Fibroblast of mammary gland (primary cell): ENCODE measurements around the gene SOCS2.

Source experiments
- DNase-seq: peaks from one replicate; pipeline ENCODE4 v3.0.0-alpha.2; 2010; ENCODE audit warnings: low read depth
- H3K4me3 ChIP-seq: 2 replicates; pipeline ENCODE4 v1.5.1; 2011; ENCODE audit warnings: low read depth, mild to moderate bottlenecking, low read length, moderate library complexity; ENCODE audit not compliant: control insufficient read depth
- TF ChIP-seq, protein P1 (sequence below): conservative IDR thresholded peaks from 2 replicates; pipeline ENCODE4 v1.5.1; 2011; ENCODE audit warnings: low read depth, low read length, inconsistent platforms; ENCODE audit not compliant: control insufficient read depth, insufficient read depth

Gene SOCS2

DNA sequence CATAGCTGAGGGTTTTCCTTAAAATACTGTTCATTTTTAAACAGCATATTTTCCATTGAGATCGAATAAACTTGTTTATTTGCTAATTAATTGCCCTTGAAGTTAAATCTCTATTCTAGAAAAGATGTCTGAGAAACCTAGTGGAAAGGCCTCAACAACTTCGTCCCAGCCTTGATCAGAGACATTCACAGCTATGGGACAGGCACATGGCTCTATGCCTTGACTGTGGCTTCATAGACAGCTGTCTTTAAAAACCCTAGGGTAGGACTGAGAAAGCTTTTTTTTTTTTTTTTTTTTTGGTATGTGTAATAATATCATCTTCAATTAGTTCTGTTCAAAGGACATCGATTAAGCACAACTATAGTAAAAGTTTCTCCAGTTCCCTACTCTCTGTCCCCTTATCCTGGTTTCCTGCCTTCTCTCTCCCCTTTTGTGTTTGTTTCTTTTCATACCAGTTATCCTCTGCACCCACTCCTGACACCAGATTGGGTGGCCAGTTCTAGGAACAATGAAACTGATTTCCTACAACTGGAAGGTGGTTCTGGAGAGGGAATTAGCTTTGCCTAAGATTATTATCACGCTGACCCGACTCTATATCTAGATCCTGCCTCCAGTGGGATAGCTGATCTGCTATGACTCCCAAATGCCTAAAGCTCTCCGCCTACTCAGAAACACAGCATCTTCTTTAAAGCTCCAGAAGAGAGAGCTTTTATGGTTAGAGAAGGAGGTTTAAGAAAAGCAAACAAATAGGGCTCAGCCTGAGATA is 20.3 kb downstream of the SOCS2 start:
- DNase-seq = no peak
- TF ChIP-seq, protein P1, sequence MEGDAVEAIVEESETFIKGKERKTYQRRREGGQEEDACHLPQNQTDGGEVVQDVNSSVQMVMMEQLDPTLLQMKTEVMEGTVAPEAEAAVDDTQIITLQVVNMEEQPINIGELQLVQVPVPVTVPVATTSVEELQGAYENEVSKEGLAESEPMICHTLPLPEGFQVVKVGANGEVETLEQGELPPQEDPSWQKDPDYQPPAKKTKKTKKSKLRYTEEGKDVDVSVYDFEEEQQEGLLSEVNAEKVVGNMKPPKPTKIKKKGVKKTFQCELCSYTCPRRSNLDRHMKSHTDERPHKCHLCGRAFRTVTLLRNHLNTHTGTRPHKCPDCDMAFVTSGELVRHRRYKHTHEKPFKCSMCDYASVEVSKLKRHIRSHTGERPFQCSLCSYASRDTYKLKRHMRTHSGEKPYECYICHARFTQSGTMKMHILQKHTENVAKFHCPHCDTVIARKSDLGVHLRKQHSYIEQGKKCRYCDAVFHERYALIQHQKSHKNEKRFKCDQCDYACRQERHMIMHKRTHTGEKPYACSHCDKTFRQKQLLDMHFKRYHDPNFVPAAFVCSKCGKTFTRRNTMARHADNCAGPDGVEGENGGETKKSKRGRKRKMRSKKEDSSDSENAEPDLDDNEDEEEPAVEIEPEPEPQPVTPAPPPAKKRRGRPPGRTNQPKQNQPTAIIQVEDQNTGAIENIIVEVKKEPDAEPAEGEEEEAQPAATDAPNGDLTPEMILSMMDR = no peak
- H3K4me3 ChIP-seq = no peak overlapping the region

DNA sequence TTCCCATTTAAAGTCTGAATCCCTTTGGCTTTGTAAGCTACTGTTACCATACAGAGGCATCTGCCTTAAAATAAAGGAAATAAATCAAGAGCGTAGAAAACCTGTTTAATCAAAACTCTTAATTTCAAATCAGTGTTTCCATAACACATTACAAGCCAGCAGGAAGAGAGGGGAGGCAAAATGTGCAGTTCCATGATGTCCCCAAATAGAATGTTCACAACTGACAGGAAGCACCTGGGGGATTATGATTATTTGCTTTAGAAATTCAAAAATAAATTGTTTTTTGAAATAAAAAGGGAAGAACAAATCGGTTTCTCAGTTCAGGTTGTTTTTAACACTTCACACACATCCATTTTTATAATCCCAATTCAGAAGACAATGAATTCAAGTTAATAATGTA is 21.4 kb downstream of the SOCS2 start:
- TF ChIP-seq, protein P1 = no peak
- no peak overlapping the region for H3K4me3 ChIP-seq
- no peak for DNase-seq

DNA sequence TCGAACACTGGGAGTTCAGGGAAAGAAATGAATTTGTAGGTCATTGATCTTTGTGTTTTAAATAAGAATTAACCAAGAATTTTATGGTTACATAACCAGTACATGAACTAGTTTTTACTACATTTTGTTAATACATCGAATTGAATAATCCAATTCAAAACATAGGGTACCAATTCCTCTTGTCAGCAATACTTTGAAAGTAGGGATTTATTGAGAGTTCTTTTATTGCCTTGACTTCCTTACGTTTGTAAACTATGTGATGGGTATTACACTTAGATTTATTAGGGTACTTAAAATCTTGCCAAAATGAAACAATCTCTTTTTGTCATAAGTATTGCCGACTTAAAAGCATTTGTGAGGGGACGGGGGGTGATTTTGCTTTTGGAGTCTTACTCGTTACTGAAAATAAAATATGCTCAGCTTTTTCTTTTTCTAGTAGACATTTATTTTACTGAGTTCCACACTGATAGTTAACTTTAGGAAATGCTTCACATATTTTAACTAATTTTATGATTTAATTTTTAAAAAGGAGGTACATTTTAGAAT is 22.4 kb downstream of the SOCS2 start:
- no peak for DNase-seq
- TF ChIP-seq, protein P1 = no peak
- no peak overlapping the region for H3K4me3 ChIP-seq

DNA sequence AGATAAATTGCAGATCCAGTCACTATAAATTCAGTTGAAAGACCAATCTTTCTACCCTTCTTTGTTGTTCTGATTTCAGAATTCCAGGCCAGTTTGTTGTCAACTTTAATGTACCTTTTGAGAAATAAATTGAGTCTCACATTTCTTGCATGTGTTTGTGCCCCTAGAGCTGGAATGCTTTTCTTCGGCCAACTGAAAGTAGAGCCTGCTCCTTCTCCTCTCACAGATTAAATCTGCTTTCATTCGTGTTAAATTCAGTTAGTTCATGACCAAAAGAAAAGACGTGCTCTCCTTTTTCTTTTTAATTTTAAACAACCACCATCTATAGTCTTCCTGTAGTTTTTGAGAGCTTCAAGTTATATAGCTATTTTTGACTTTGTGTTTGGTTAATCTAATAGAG is 22.9 kb downstream of the SOCS2 start:
- H3K4me3 ChIP-seq = no peak overlapping the region
- TF ChIP-seq, protein P1 = no peak
- no peak for DNase-seq

DNA sequence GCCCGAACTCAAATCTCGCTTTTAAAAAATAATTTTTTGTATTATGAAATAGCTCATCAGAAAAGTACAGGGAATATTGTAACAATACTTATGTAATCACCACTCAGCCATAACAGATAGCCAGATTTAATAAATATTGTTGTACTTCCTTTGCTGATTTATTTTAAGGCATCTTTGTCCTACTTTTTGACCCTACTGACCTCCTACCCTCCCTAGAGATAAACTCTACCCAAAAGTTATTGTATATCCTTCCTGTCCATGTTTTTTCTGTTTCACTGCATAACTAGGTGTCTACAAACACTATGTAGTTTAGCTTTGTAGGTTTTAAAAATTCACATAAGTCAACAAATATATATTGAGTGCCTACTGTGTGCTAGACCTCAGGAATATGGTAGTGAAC is 25.1 kb downstream of the SOCS2 start:
- H3K4me3 ChIP-seq = no peak overlapping the region
- no peak for DNase-seq
- TF ChIP-seq, protein P1 = no peak

DNA sequence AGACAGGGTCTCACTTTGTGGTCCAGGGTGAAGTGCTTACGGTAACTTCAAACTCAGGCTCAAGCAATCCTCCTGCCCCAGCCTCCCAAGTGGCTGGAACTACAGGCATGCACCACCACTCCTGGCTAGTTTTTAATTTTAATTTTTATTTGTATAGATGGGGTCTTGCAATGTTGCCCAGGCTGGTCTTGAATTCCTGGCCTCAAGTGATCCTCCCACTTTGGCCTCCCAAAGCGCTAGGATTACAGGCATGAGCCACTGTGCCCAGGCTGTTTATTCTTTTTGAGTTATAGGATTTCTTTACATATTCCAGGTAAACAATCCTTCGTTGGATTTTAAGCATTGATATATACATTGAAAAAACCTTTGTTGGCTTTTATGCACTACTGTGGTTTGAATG is 26.7 kb downstream of the SOCS2 start:
- no peak for DNase-seq
- no peak overlapping the region for H3K4me3 ChIP-seq
- TF ChIP-seq, protein P1 = no peak
